PC-3 (cell line): ENCODE measurements around the gene CWC25. TPM values are rescaled to one million over a fixed set of nuclear protein-coding genes. Genes with fewer than 3 reads are reported as not detected.

ENCODE experiments used
- ATAC-seq: fragments of 200-7000 bp; cut with Tn5 transposase; 2 replicates; pipeline ENCODE4 v1.9.1; 2020; ENCODE audit warnings: mild to moderate bottlenecking, moderate library complexity
- BruUV-seq: library from RNA; stranded (reverse); fragments of 400-500 nt; replicated peaks from 2 replicates; lab custom pipeline; 2021; lab: Mats Ljungman, UMichigan
- CTCF ChIA-PET: fragments of 300-600 bp; sonication (Branson Sonifier 250); formaldehyde crosslinking; loops from one replicate; lab custom pipeline; 2022; ENCODE audit warnings: antibody characterized with exemption; lab: Charles Lee
- POLR2A ChIA-PET: fragments of 300-600 bp; sonication (Branson Sonifier 250); formaldehyde crosslinking; loops from one replicate; lab custom pipeline; 2022; ENCODE audit warnings: antibody characterized with exemption; ENCODE audit not compliant: unreplicated experiment; lab: Charles Lee
- DNase-seq: peaks from one replicate; pipeline ENCODE4 v3.0.0-alpha.2; 2015
- H2AFZ ChIP-seq: fragments of 300-600 bp; sonication (generic); 2 replicates; pipeline ENCODE4 v1.6.0; 2016; ENCODE audit warnings: antibody characterized with exemption, low read length
- H3F3A ChIP-seq: fragments of 300-600 bp; sonication (generic); one replicate; pipeline ENCODE4 v1.6.0; 2017; ENCODE audit warnings: antibody characterized with exemption, low read length, control low read depth, mild to moderate bottlenecking; ENCODE audit not compliant: unreplicated experiment
- H3K27ac ChIP-seq: fragments of 300-600 bp; sonication (generic); 2 replicates; pipeline ENCODE4 v1.5.1; 2016; ENCODE audit warnings: mild to moderate bottlenecking, low read length
- H3K27me3 ChIP-seq: fragments of 300-600 bp; sonication (generic); 2 replicates; pipeline ENCODE4 v1.6.1; 2016; ENCODE audit warnings: low read length, mixed read lengths
- H3K36me3 ChIP-seq: fragments of 300-600 bp; sonication (generic); 2 replicates; pipeline ENCODE4 v1.6.1; 2016; ENCODE audit warnings: low read depth, mixed run types, low read length, mixed read lengths
- H3K4me1 ChIP-seq: fragments of 300-600 bp; sonication (generic); 2 replicates; pipeline ENCODE4 v1.5.1; 2016; ENCODE audit warnings: low read length; ENCODE audit not compliant: insufficient read depth
- H3K4me2 ChIP-seq: fragments of 300-600 bp; sonication (generic); 2 replicates; pipeline ENCODE4 v1.6.0; 2016; ENCODE audit warnings: low read length
- H3K4me3 ChIP-seq: fragments of 300-600 bp; sonication (generic); 2 replicates; pipeline ENCODE4 v1.5.1; 2016; ENCODE audit warnings: mild to moderate bottlenecking, low read length, mixed read lengths
- H3K79me2 ChIP-seq: fragments of 300-600 bp; sonication (generic); 2 replicates; pipeline ENCODE4 v1.6.1; 2017; ENCODE audit warnings: low read length, mixed read lengths
- H3K9ac ChIP-seq: fragments of 300-600 bp; sonication (generic); 2 replicates; pipeline ENCODE4 v1.6.0; 2016; ENCODE audit warnings: mild to moderate bottlenecking, low read length
- H3K9me2 ChIP-seq: fragments of 300-600 bp; sonication (generic); replicated peaks from 2 replicates; pipeline ENCODE4 v1.6.1; 2016; ENCODE audit warnings: mixed run types, low read length, mixed read lengths
- H3K9me3 ChIP-seq: fragments of 300-600 bp; sonication (generic); 2 replicates; pipeline ENCODE4 v1.6.1; 2016; ENCODE audit warnings: low read length, mixed read lengths
- H4K20me1 ChIP-seq: fragments of 300-600 bp; sonication (generic); 2 replicates; pipeline ENCODE4 v1.6.1; 2016; ENCODE audit warnings: low read length, mixed read lengths
- EZH2 ChIP-seq: fragments of 300-600 bp; sonication (generic); IDR thresholded peaks from one replicate; pipeline ENCODE4 v1.6.1; 2017; ENCODE audit warnings: antibody characterized with exemption, mild to moderate bottlenecking, low read length; ENCODE audit not compliant: unreplicated experiment
- EZH2phosphoT487 ChIP-seq: fragments of 300-600 bp; sonication (generic); IDR thresholded peaks from 2 replicates; pipeline ENCODE4 v1.6.1; 2018; ENCODE audit warnings: mild to moderate bottlenecking, antibody characterized with exemption, low read length, borderline replicate concordance
- intact Hi-C: fragments of 100-400 bp; cut with micrococcal nuclease; formaldehyde crosslinking; loops from 2 replicates; pipeline ENCODE4 v1.9.0; 2023
- total RNA-seq: library from RNA; depleted of rRNA; stranded (reverse); fragments of >200 nt; gene quantifications from 2 replicates; pipeline ENCODE4 v1.2.3, GENCODE V29; 2014
- TF ChIP-seq, protein P1 (sequence below): fragments of 300-600 bp; sonication (generic); conservative IDR thresholded peaks from 2 replicates; pipeline ENCODE4 v1.5.1; 2017; ENCODE audit warnings: antibody characterized with exemption, low read depth, mild to moderate bottlenecking, low read length

The CWC25 gene
- total RNA-seq, 1 experiment from 2014 or later, result 15.0 TPM

DNA sequence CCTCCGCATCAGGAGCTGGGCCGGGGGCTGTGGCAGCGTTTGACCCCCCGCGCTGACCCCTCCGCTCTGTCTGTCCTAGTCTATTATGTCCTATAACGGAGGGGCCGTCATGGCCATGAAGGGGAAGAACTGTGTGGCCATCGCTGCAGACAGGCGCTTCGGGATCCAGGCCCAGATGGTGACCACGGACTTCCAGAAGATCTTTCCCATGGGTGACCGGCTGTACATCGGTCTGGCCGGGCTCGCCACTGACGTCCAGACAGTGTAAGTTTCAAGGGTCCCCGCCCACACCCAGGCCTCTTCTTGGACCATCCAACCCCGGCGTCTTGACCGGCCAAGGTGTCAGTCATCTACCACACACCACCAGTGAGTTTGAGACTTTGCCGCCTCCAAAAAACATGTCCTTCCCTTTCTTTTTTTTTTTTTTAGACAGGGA, 72.0 kb downstream of the CWC25 start:
- peaks cover 16% of the 10 kb centered on the region for H3K4me1 ChIP-seq
- CTCF ChIA-PET, result no interaction called here
- ATAC-seq (no peak), DNase-seq (no peak)
- intact Hi-C loops, result loop anchor here (2.0 kb wide), 1 partner anchor 46 kb away; the partner anchor contains the start of gene PIP4K2B
- H3F3A ChIP-seq, result no peaks in the 10 kb centered on the region
- no peaks in the 10 kb centered on the region for H3K27me3 ChIP-seq
- no peaks in the 10 kb centered on the region for H4K20me1 ChIP-seq
- peaks cover 46% of the 10 kb centered on the region for H3K79me2 ChIP-seq
- POLR2A ChIA-PET, result interaction anchor here (0.6 kb wide), 1 partner anchor 101 kb away, joined by 5 read pairs; no protein-coding TSS in a partner anchor
- TF ChIP-seq EZH2phosphoT487, result no peak
- TF ChIP-seq, protein P1, sequence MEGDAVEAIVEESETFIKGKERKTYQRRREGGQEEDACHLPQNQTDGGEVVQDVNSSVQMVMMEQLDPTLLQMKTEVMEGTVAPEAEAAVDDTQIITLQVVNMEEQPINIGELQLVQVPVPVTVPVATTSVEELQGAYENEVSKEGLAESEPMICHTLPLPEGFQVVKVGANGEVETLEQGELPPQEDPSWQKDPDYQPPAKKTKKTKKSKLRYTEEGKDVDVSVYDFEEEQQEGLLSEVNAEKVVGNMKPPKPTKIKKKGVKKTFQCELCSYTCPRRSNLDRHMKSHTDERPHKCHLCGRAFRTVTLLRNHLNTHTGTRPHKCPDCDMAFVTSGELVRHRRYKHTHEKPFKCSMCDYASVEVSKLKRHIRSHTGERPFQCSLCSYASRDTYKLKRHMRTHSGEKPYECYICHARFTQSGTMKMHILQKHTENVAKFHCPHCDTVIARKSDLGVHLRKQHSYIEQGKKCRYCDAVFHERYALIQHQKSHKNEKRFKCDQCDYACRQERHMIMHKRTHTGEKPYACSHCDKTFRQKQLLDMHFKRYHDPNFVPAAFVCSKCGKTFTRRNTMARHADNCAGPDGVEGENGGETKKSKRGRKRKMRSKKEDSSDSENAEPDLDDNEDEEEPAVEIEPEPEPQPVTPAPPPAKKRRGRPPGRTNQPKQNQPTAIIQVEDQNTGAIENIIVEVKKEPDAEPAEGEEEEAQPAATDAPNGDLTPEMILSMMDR, result no peak
- no peak for TF ChIP-seq EZH2
- peaks cover 19% of the 10 kb centered on the region for H3K36me3 ChIP-seq
- peak overlapping the region; percentile 50; the same call in 1 of the 2 replicates for H3K27ac ChIP-seq
- peak overlapping the region; percentile 73; the same call in 1 of the 2 replicates for H2AFZ ChIP-seq
- H3K4me3 ChIP-seq, result peak overlapping the region; percentile 94
- H3K9me2 ChIP-seq, result no peaks in the 10 kb centered on the region
- peak overlapping the region; percentile 85 for H3K4me2 ChIP-seq
- TSS peak; percentile 60 for BruUV-seq
- H3K9ac ChIP-seq, result peak overlapping the region; percentile 96
- H3K9me3 ChIP-seq, result no peaks in the 10 kb centered on the region

DNA sequence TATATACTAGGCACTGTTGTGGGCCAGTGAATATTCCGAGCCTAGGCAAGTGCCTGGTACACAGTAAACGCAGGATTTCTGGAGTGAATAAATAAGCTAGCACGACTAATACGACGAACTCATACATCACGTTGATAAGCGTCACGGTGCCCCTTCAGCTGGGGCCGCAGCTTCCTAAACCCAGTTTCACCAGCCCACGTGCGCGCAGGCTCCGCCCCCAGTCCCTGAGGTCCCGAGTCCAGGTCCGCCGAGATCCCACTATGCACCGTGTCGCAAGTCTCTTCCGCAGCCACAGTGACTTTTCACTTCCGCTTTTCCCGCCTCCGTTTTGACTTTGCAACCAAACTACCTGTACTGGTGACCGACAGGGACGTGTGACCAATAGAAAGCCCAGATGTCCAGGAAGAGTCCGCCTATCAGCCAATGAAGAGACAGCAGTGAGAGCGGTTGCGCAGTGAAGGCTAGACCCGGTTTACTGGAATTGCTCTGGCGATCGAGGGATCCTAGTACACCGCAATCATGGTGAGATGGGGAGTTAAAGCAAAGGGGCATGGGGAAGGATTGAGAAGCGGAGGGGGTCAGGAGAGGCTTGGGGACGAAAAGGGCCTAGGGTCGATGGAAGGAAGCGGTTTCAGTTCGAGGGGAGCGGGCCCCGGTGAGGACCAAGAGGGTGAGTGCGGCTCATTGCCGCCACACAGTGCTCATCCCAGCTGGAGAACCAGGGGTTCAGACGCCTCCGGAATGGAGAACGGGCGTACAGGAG, 72.6 kb downstream of the CWC25 start, which contains the start of gene PSMB3:
TSS of gene PSMB3 (plus strand) at position 434 of the 763 bp plus-strand sequence. CDS start at position 520, 86 bp downstream.
- ChIA-PET POLR2A (interaction anchor here (0.6 kb wide), 1 partner anchor 265 kb away, joined by 3 read pairs; no protein-coding TSS in a partner anchor), CTCF (no interaction called here)
- ATAC-seq, result peak; percentile 68
- no TSS peak for BruUV-seq
- Histone ChIP-seq H3K27ac (peak within 1 kb of the TSS; percentile 64), H3K27me3 (no peaks in the 10 kb centered on the region), H3K9me2 (no peaks in the 10 kb centered on the region), H3K9me3 (no peaks in the 10 kb centered on the region), H3K4me1 (peaks cover 16% of the 10 kb centered on the region), H3K79me2 (peaks cover 51% of the 10 kb centered on the region), H3K4me2 (peak within 1 kb of the TSS; percentile 88), H3F3A (no peaks in the 10 kb centered on the region), H3K9ac (peak within 1 kb of the TSS; percentile 96), H3K36me3 (peaks cover 16% of the 10 kb centered on the region), H3K4me3 (peak within 1 kb of the TSS; percentile 94), H2AFZ (peak within 1 kb of the TSS; percentile 84), H4K20me1 (no peaks in the 10 kb centered on the region)
- intact Hi-C loops, result loop anchor here (2.0 kb wide), 1 partner anchor 46 kb away; the partner anchor contains the start of gene PIP4K2B
- DNase-seq, result peak; percentile 98
- TF ChIP-seq, protein P1, result no peak
- no peak for TF ChIP-seq EZH2
- TF ChIP-seq EZH2phosphoT487, result no peak
